ENCODE results near the gene LRSAM1. TPM values are rescaled to one million over a fixed set of nuclear protein-coding genes. Genes with fewer than 3 reads are reported as not detected.

Gene LRSAM1
- total and polyA plus RNA-seq, 9 of the 15 experiments (the other 6 are each of a cell fraction or from before 2014, with no cell fraction given), result 0.07 to 16.2 (median 4.7) TPM

DNA sequence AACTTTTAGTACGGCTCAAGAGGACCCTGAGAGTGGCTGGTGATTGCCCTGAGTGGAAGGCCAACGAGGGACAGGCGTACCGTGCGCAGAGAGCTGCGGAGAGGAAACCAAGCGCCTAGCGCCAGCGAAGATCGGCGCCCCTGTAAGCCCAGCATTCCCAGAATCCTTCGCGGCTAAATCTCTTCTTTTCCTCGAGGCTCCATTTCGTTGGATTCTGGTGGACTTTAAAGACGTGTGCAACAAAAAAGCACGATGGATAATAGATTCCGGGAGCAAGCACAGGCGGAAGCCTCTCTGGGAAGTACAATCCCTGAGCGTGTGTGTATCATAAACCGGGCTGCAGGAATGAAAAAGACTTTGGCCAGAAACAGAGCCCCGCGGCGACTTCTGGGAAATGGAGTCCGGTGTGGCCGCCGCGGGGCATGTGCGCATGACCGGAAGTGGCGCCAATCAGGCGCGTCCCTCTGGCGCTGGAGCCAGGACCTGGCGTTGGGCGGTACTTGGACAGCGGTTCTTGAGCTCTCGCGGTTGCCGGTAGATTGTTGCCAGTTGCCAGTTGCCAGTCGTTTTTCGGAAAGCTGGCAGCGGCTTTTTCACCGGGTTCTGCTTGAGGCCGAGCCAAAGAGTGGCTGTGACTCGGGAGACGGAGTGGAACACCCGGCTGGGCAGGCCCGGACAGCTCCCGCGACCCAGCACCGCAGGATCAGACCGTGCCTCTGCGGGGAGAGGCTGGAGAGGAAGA lies 27.2 kb upstream of the LRSAM1 start, which contains the start of gene ZNF79 (continued):
- TF ChIP-seq HDAC8 (tag; IDR thresholded peaks at IDR 0.05) (peak; percentile 38; the same call in 1 of the 2 replicates), KDM2B (CRISPR knock-in tag; IDR thresholded peaks at IDR 0.05) (no peak), STAT5A (IDR thresholded peaks at IDR 0.05; ENCODE audit: borderline replicate concordance, low read length) (no peak), CREB1 (IDR thresholded peaks at IDR 0.05) (peak; percentile 96), CREB1 (CRISPR knock-in tag; IDR thresholded peaks at IDR 0.05) (peak; percentile 95), JUND (IDR thresholded peaks at IDR 0.05; ENCODE audit: borderline replicate concordance, low read depth, low read length) (no peak; the same call in 1 of the 2 replicates), JUND (tag; IDR thresholded peaks at IDR 0.05; ENCODE audit: borderline replicate concordance, low read depth, low read length) (no peak), CBX5 (IDR thresholded peaks at IDR 0.05; ENCODE audit: borderline replicate concordance, low read depth) (no peak), CC2D1A (IDR thresholded peaks at IDR 0.05) (no peak), FOXA3 (CRISPR knock-in tag; conservative IDR thresholded peaks at IDR 0.05 in 1 of 2, IDR thresholded peaks at IDR 0.05 in 1 of 2) (no peak), MYC (IDR thresholded peaks at IDR 0.05; ENCODE audit: low read depth, low read length) (peak; percentile 48; the same call in 1 of the 2 replicates), MYC (CRISPR knock-in tag; IDR thresholded peaks at IDR 0.05; ENCODE audit: borderline replicate concordance, low read depth) (peak; percentile 36; the same call in 1 of the 2 replicates), ZC3H11A (IDR thresholded peaks at IDR 0.05; ENCODE audit: low read depth, low read length) (no peak), SIN3A (IDR thresholded peaks at IDR 0.05; ENCODE audit: borderline replicate concordance in 2 of 2, control insufficient read depth in 1 of 2, low read depth in 2 of 2, low read length in 2 of 2) (peak in 1 of 2 experiments; percentile 86; a peak in 1 of 4 replicates), RBM17 (IDR thresholded peaks at IDR 0.05; ENCODE audit: borderline replicate concordance, low read depth, low read length) (no peak), ZBTB17 (CRISPR knock-in tag; IDR thresholded peaks at IDR 0.05) (no peak), FOXK2 (conservative IDR thresholded peaks at IDR 0.05 in 1 of 2, IDR thresholded peaks at IDR 0.05 in 1 of 2; ENCODE audit: low read depth in 2 of 2) (0 out of 4 replicates have a peak, but pooled peaks of 1 of the 2 experiments have one; percentile 36), SPI1 (IDR thresholded peaks at IDR 0.05; ENCODE audit: borderline replicate concordance, low read depth, low read length) (no peak), ZNF253 (CRISPR knock-in tag; conservative IDR thresholded peaks at IDR 0.05) (no peak)
- TF ChIP-seq, protein P1, sequence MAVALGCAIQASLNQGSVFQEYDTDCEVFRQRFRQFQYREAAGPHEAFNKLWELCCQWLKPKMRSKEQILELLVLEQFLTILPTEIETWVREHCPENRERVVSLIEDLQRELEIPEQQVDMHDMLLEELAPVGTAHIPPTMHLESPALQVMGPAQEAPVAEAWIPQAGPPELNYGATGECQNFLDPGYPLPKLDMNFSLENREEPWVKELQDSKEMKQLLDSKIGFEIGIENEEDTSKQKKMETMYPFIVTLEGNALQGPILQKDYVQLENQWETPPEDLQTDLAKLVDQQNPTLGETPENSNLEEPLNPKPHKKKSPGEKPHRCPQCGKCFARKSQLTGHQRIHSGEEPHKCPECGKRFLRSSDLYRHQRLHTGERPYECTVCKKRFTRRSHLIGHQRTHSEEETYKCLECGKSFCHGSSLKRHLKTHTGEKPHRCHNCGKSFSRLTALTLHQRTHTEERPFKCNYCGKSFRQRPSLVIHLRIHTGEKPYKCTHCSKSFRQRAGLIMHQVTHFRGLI (CRISPR knock-in tag; IDR thresholded peaks at IDR 0.05), result no peak
- TF ChIP-seq, protein P2, sequence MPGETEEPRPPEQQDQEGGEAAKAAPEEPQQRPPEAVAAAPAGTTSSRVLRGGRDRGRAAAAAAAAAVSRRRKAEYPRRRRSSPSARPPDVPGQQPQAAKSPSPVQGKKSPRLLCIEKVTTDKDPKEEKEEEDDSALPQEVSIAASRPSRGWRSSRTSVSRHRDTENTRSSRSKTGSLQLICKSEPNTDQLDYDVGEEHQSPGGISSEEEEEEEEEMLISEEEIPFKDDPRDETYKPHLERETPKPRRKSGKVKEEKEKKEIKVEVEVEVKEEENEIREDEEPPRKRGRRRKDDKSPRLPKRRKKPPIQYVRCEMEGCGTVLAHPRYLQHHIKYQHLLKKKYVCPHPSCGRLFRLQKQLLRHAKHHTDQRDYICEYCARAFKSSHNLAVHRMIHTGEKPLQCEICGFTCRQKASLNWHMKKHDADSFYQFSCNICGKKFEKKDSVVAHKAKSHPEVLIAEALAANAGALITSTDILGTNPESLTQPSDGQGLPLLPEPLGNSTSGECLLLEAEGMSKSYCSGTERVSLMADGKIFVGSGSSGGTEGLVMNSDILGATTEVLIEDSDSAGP (CRISPR knock-in tag; IDR thresholded peaks at IDR 0.05), result no peak
- TF ChIP-seq, protein P3, sequence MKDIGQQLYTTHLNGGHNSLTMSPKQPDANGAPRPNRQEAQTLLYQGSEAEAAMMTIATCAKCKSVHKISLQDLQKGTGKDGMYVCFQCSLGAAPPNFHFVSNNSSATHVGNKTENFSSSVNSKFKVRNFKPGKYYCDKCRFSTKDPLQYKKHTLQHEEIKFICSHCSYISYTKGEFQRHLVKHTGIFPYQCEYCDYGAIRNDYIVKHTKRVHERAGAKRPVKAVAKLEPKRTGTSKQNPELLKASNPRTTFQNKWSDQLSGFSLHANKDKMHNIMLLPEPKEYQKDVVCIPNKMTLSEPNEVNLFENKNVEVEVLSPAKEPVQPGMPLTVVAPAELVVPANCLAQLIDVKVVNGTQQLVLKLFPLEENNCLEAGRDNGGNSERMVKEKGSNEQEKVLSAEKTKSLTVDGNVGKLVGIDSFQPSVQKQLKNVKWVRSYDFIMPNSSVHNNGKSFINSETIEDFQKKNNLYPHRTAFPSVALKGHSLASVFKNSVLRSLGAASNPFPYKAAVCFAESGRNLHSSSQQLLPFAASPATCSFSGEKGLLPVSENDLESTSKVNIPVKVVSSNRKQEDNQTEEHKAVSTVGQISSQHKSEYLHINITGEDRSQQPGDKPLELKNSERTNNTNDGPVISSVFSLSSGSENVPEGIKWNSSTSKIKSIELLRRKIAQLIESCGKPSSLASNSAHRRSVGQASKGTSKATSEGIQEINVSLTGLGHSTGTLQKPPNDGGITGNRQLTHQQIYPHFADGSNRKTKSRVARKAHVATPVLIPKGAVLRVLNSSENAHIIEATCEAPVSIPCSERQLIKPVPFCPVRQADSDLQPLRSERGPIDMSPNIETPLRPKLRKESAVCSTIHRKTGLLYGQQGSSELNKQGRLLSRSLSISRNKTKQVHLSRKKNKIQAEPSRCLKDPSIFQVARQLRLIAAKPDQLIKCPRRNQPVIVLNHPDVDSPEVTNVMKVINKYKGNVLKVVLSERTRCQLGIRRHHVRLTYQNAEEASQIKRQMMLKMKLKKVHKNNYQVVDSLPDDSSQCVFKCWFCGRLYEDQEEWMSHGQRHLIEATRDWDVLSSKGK (CRISPR knock-in tag; IDR thresholded peaks at IDR 0.05), result no peak

Data from K562 (cell line).